T-helper 1 cell treated with Interleukin-12 subunit alpha and Interleukin-12 subunit beta and Interleukin-4 antibody, amounts not matched to agents 30 μg/mL and 1 μg/mL, for 36 hours (primary cell): ENCODE measurements around the gene ELK4.

Experiments used
- H3K27ac Mint-ChIP-seq: one replicate; pipeline ENCODE4 v1.8.0; 2021; ENCODE audit warnings: mild to moderate bottlenecking, mixed read lengths
- H3K27me3 Mint-ChIP-seq: one replicate; pipeline ENCODE4 v1.8.0; 2021; ENCODE audit warnings: low read depth, mixed read lengths
- H3K36me3 Mint-ChIP-seq: one replicate; pipeline ENCODE4 v1.8.0; 2021; ENCODE audit warnings: low read depth, mixed read lengths
- H3K4me1 Mint-ChIP-seq: one replicate; pipeline ENCODE4 v1.8.0; 2021; ENCODE audit warnings: low read depth, mixed read lengths
- H3K4me3 Mint-ChIP-seq: one replicate; pipeline ENCODE4 v1.8.0; 2021; ENCODE audit warnings: mild to moderate bottlenecking, moderate library complexity, mixed read lengths
- H3K9me3 Mint-ChIP-seq: one replicate; pipeline ENCODE4 v1.8.0; 2021; ENCODE audit warnings: mixed read lengths

The ELK4 gene

DNA sequence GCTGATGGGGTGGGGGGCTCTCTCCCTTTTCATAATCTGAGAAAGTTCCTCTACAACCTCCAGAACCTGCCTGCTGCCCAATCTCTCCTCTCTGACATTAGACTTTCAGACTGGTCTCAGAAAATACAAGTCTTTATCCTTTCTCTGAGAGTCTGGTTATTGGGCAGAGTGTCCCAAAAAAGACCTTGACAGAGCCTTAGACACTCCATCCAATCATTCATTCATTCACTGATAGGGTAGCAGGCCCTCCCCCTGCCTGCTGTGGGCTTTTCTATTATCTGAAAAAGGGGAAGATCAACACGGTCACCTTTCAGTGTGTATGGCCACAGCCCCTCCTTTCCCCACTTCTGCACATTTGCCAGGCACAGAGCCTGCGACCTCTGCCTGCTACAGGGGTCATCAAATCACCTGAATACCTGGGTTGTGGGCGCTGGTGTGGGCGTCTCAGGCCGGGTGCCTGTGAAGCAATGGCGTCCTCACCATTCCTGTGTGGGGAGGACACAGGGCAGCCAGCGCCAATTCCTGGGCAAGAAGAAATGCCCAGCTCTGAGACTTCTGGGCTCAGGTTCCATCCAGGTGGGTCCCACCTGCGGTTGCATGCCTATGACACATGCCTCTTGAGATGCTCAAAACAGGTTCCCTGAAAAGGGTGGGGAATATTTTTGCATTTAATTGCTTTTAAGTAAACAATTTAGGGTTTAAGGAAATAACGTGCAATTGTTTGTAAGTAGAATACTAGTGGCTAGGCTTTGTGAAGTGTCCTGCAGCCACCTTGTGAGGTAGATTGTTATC lies 52.8 kb downstream of the ELK4 start:
- H3K9me3 Mint-ChIP-seq: no peaks in the 10 kb centered on the region
- H3K36me3 Mint-ChIP-seq: no peaks in the 10 kb centered on the region
- peaks cover 17% of the 10 kb centered on the region for H3K27me3 Mint-ChIP-seq
- no peak overlapping the region for H3K4me3 Mint-ChIP-seq
- H3K4me1 Mint-ChIP-seq: peaks cover 7% of the 10 kb centered on the region
- no peak overlapping the region for H3K27ac Mint-ChIP-seq

DNA sequence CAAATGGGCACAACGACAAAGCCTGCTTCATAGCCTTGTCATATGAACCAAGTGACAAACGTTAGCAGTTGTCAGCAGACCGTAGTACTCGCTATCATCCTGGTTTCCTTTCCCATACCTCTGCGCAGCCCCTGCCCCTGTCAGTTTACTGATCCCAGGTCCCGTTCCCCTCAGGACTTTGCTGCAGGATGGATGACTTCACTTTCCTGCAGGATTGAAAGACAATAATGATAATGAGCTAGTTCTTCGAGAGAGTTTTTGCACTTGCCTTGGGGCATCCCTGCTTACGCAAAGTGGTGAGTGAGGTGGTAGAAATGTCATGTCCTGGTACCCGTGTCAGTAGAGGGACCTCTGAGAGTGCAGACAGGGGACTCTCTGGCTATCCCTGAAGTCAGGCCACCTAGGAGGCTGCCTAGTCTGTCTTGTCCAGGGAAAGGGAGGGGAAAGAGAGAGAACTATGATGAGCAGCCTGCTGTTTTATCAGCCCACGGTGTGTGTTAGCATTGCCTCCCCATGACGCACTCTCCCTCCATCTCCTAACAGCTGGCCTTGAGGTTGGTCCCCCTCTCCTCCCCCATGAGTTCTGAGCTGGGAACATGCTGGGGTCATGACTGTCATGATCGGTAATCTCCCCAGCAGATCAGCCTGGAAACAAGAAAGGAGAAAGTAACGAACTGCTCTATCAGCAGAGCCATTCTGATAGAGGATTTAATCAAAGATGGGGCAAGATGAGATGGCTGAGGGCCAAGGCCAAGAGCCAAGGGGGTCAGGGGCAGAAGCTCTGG lies 53.7 kb downstream of the ELK4 start:
- peaks cover 7% of the 10 kb centered on the region for H3K4me1 Mint-ChIP-seq
- H3K27ac Mint-ChIP-seq: no peak overlapping the region
- H3K9me3 Mint-ChIP-seq: no peaks in the 10 kb centered on the region
- peaks cover 17% of the 10 kb centered on the region for H3K27me3 Mint-ChIP-seq
- no peak overlapping the region for H3K4me3 Mint-ChIP-seq
- no peaks in the 10 kb centered on the region for H3K36me3 Mint-ChIP-seq

DNA sequence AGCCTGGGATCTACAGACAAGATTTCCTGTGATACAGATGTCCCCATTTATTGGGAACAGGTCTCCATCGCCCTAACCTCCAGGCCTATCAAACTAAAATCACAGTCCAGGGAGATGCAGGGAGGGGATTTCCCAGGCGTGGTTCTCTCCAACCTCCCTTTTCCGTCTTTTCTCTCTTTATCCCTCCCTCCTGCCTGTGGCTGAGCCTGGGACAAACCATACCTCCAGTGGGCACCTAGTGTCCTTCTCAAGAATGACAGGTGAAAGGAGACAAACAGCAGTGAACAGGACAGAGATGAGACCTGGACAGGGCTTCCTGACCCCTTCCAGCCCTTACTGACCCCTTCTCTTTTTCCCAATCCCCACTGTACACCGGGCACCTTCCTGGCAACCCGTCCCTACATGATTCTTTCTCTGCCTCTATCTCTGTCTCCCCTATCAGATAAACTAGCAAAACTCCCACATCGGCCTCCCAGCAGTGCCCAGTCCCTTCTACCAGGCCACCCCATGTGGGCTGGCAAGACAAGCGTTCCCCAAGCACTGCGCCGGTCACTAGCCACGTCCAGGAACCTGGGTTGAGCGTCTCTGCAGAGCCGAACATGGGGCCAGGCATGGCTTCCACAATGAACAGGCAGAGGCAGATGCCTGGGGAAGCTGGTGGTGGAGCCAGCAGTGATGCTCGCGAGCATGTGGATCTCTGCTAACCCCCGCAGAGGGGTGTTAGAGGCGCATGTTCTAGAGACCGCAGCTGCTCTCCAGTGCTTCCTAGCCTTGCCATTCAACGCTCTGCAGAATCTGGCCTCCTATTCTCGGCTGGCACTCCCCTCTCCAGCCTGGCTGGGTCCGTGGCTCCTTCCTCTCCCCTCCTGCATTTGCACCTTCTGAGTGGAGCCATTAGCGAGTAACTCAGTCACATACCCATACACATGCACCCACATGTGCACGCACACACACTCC lies 54.7 kb downstream of the ELK4 start:
- Mint-ChIP-seq H3K27ac (no peak overlapping the region), H3K4me3 (no peak overlapping the region), H3K27me3 (peaks cover 24% of the 10 kb centered on the region), H3K36me3 (no peaks in the 10 kb centered on the region), H3K9me3 (no peaks in the 10 kb centered on the region), H3K4me1 (peaks cover 3% of the 10 kb centered on the region)

DNA sequence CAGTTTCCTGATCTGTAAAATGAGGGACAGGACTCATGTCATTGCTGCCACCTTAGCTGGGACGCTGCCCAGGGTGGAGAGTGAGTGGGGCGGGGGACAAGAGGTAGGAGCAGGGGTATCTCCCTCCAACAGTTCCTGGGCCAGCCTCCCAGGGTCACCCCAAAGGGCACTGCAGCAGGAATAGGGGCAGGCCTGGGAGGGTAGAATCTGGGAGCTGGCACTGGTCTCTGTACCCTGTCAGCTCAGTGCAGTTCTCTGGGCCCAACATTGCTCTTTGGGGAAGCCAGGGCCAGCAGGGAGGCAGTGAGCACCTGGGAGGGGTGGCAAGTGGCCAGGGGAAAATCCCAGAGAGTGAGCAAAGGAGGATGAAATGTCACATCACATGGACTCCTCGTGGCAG lies 55.8 kb downstream of the ELK4 start:
- no peaks in the 10 kb centered on the region for H3K36me3 Mint-ChIP-seq
- no peak overlapping the region for H3K4me3 Mint-ChIP-seq
- H3K9me3 Mint-ChIP-seq: no peaks in the 10 kb centered on the region
- H3K27ac Mint-ChIP-seq: no peak overlapping the region
- peaks cover 35% of the 10 kb centered on the region for H3K27me3 Mint-ChIP-seq
- no peaks in the 10 kb centered on the region for H3K4me1 Mint-ChIP-seq

DNA sequence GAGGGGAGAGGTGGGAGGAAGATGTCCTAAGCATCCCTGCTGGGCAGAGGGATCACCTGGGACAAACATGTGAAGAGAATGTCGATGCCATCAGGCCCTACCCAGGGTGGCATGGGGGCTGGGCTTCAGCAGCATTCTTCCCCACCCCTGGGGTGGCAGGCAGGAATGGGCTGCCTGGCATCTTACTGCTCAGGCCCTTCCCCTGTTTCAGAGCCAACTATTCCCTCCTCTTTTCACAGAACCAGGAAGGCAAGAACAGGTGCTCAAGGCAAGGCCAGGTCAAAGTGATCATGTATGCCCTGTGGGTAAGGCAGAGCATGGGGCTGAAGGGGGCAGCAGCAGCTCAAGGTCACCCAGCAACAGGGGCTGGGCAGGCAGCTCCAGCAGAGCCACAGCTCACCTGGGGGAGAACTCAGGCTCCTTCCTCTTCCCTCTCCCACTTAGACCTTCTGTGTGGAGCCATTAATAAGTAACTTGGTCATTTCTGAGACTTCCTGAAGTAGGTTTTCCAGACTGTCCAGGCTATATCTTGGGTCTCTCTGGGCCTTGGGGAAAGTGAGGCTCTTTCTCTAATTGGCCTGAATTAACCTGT lies 56.4 kb downstream of the ELK4 start:
- Mint-ChIP-seq H3K36me3 (no peaks in the 10 kb centered on the region), H3K27me3 (peaks cover 41% of the 10 kb centered on the region), H3K4me3 (no peak overlapping the region), H3K27ac (no peak overlapping the region), H3K9me3 (no peaks in the 10 kb centered on the region), H3K4me1 (no peaks in the 10 kb centered on the region)

DNA sequence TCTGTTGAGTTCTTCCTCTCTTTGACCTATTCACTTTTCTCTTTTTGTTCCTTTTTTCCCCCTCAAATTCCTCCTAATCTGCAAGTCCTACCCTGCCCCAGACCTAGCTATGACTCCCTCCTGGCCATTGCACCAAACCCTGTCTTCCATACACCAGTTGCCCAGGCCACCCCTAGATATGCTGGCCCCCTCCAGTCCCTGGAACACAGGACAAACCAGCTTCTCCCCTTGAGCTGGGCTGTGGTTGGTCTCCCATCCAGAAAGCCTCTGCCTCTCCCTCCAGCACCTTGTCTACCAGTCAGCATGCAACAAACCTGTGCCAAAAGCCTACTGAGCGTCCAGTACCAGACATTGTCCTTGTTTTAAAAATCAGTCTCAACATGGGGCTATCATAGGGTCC lies 59.4 kb downstream of the ELK4 start:
- no peaks in the 10 kb centered on the region for H3K9me3 Mint-ChIP-seq
- H3K27ac Mint-ChIP-seq: no peak overlapping the region
- H3K27me3 Mint-ChIP-seq: peaks cover 47% of the 10 kb centered on the region
- no peaks in the 10 kb centered on the region for H3K36me3 Mint-ChIP-seq
- H3K4me3 Mint-ChIP-seq: no peak overlapping the region
- no peaks in the 10 kb centered on the region for H3K4me1 Mint-ChIP-seq

DNA sequence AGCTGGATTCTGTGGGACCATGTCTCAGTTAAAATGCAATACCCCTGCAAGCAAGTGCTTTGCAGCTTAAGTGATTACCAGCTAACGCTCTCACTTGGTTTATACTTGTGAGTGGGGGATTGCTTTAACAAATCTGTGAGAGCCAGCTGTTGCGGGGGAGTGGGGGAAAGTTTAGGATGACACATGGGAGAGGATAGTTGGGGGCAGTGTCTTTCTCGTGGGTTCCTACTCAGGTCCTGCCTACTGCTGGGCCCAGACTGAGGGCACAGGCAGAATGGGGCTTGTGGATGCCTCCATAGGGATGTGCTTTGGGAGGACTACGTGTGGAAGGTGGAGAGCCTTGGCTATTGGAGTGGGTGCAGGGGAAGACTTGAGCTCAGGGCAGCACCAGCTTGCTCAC lies 60.1 kb downstream of the ELK4 start:
- no peak overlapping the region for H3K27ac Mint-ChIP-seq
- no peaks in the 10 kb centered on the region for H3K36me3 Mint-ChIP-seq
- no peaks in the 10 kb centered on the region for H3K9me3 Mint-ChIP-seq
- H3K4me3 Mint-ChIP-seq: no peak overlapping the region
- H3K4me1 Mint-ChIP-seq: no peaks in the 10 kb centered on the region
- H3K27me3 Mint-ChIP-seq: peaks cover 53% of the 10 kb centered on the region

DNA sequence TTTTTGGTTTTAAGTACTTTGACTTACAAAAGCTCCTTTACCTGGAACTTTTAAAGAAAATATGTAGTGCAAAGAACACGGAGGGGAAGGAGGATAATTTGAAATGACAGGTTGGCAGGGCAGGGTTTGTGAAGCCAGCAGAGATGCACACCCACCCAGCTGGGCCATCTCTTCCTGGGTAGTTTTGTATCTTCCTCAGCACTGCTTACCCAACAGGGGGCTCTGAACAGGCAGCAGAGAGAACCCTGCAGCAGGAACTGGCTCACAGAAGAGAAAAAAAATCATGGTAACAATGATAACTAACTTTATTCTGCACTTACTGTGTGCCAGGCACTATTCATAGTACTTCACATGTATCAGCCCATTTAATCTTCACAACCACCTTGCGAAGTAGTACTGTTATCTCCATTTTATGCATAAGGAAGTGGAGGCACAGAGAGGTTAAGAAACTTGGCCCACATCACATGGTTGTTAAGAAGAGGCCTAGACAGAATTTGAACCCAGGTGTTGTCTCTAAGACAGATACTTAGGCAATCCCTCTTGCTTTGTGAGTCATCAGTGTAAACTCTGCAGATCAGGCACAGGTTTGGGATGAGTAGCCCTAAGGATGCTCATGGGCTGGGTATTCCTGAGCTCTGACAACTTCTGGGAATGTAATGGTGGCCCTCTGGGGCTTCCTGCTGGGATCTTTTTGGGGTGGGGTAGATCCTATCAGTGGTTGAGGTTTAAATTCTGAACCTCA lies 60.8 kb downstream of the ELK4 start:
- no peaks in the 10 kb centered on the region for H3K4me1 Mint-ChIP-seq
- peaks cover 58% of the 10 kb centered on the region for H3K27me3 Mint-ChIP-seq
- H3K27ac Mint-ChIP-seq: no peak overlapping the region
- no peaks in the 10 kb centered on the region for H3K9me3 Mint-ChIP-seq
- no peak overlapping the region for H3K4me3 Mint-ChIP-seq
- no peaks in the 10 kb centered on the region for H3K36me3 Mint-ChIP-seq

DNA sequence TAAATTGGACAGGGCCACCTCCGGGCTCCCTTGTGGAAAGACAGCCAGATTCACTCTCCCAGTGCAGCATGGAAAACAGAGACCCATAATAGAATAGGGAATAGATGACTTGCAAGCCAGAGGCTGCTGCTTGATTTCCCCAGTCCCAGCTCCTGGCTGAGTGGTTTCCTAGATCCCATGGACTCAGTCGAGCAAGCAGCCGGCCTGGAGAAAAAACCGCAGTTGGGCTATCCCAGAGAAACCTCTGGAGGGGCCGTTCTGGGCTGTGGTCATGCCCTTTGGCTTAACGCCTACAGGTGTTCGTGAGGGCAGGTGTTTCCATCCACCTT lies 61.7 kb downstream of the ELK4 start:
- Mint-ChIP-seq H3K36me3 (no peaks in the 10 kb centered on the region), H3K27me3 (peaks cover 67% of the 10 kb centered on the region), H3K4me1 (no peaks in the 10 kb centered on the region), H3K4me3 (no peak overlapping the region), H3K9me3 (no peaks in the 10 kb centered on the region), H3K27ac (no peak overlapping the region)

DNA sequence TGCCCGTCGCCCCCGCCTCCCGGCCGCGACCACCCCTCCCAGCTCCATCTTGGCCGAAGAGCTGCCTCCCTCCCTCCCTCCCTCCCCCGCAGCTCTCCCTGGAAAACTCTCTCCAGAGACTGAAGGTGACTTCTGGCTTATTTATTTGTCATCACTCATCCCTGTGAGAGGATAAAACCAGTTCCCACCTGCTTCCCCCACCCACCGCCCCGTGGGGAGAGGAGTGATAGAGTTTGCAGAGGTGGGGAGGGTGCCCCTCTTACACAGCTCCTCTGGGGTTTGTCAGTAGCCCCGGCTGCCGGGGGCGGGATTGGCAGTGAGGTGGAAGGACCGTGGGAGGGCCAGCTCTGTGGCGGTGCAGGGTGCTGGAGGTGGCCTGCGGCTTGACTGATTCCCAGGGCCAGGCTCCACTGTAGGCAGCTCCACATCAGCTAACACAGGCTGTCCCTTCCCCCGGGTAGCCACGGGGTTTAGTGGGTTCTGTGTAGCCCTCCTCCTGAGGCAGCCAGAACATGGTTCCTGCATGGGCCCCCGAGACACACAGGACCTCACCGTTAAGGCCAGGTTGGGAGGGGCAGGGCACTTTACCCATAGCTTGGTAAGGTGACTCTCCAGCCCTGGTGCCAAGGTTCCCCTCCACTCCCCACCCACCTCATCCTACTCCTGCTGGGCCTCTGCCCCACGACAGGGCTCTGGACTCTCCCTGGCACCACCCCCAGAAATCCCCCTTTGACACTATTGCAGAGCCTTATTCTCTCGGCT lies 62.2 kb downstream of the ELK4 start:
- Mint-ChIP-seq H3K36me3 (no peaks in the 10 kb centered on the region), H3K9me3 (no peaks in the 10 kb centered on the region), H3K27me3 (peaks cover 67% of the 10 kb centered on the region), H3K4me1 (no peaks in the 10 kb centered on the region), H3K27ac (no peak overlapping the region), H3K4me3 (no peak overlapping the region)

DNA sequence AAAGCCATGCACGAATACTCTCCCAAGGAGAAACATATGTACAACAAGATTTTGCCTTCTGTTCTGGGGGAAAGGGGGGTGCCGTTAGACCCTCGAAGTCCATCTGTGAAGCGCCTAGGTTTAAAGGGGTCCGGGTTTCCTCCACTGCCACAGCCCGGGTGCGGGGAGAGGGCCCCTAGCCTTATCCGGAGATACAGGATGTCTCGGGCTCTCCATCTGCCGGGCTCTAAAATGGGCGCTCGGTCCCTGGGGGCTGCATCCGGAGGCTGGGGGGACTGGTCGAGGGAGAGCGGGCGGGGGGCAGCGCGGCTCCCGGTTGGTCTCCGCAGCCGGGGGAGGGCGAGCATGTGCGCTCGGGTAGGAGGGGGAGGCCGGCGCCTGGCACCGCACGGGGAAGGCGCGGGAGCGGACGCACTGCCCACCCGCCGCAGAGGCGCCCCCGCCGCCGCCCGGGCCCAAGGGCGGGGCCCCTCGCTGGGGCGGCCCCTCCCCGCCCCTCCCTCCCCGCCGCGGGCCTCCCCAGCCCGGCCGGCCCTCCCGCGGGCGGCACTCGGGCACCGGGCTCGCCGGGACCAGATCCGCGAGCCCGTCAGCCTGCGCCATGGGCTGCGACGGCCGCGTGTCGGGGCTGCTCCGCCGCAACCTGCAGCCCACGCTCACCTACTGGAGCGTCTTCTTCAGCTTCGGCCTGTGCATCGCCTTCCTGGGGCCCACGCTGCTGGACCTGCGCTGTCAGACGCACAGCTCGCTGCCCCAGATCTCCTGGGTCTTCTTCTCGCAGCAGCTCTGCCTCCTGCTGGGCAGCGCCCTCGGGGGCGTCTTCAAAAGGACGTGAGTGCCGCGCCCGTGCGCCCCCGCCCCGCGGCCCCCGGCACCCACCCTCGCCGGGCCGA lies 63.1 kb downstream of the ELK4 start:
- no peaks in the 10 kb centered on the region for H3K4me1 Mint-ChIP-seq
- H3K36me3 Mint-ChIP-seq: no peaks in the 10 kb centered on the region
- no peaks in the 10 kb centered on the region for H3K9me3 Mint-ChIP-seq
- peaks cover 75% of the 10 kb centered on the region for H3K27me3 Mint-ChIP-seq
- no peak overlapping the region for H3K4me3 Mint-ChIP-seq
- H3K27ac Mint-ChIP-seq: no peak overlapping the region

DNA sequence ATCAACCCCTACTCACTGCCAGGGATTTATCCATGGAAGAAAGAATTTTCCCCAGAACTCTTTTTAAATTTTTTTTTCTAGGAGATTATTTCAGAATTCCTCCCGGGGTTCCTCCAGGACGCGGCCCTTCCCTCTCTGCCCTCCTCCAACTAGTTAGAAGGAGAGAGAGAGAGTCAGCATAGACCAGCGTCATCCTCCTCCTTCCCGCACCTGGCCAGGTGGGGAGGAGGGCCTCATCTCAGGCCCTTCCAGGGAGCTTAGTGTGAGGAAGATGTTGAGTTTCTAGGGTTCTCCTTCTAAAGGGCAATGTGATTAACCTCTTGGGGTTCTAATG lies 63.7 kb downstream of the ELK4 start:
- no peaks in the 10 kb centered on the region for H3K9me3 Mint-ChIP-seq
- no peaks in the 10 kb centered on the region for H3K4me1 Mint-ChIP-seq
- no peak overlapping the region for H3K4me3 Mint-ChIP-seq
- H3K27ac Mint-ChIP-seq: no peak overlapping the region
- peaks cover 76% of the 10 kb centered on the region for H3K27me3 Mint-ChIP-seq
- H3K36me3 Mint-ChIP-seq: no peaks in the 10 kb centered on the region

DNA sequence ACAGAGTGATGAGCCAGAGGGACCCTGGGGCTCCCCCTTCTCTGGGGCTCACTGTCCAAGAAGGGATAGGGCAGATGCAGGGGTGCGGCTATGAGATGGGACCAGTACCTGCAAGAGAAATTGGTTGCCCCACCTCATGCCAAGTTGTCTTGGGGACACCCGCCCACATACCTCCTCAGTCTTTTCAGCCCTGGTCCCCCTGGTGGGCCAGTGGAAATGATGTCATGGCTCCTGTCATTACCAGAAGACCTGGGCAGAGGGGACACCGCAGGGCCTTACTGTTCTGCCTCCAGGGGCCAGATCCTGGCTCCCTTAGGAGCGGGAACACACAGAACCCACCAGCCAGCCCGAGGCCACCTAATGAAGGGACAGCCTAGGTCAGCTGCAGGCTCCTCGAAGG lies 64.1 kb downstream of the ELK4 start:
- no peaks in the 10 kb centered on the region for H3K4me1 Mint-ChIP-seq
- no peaks in the 10 kb centered on the region for H3K9me3 Mint-ChIP-seq
- H3K4me3 Mint-ChIP-seq: no peak overlapping the region
- peaks cover 75% of the 10 kb centered on the region for H3K27me3 Mint-ChIP-seq
- H3K27ac Mint-ChIP-seq: no peak overlapping the region
- no peaks in the 10 kb centered on the region for H3K36me3 Mint-ChIP-seq
